AG20443 (cell line): ENCODE measurements around the gene NFIB.

Experiments used
- DNase-seq: peaks from one replicate; pipeline ENCODE4 v3.0.0; 2012; ENCODE audit warnings: low spot score, mixed read lengths

NFIB gene

GRCh38 chr9:14273696-14274121 is 40.2 kb downstream of the NFIB start:
- no peak for DNase-seq

- DNase-seq = no peak
These were observed 40.9 kb downstream of the NFIB start for GRCh38 chr9:14272927-14273528.

GRCh38 chr9:14271093-14271673 is 42.8 kb downstream of the NFIB start:
- no peak for DNase-seq

GRCh38 chr9:14270358-14271092 is 43.4 kb downstream of the NFIB start:
- DNase-seq = no peak

GRCh38 chr9:14269916-14270315 is 44.0 kb downstream of the NFIB start:
- DNase-seq = no peak

- no peak for DNase-seq
These were observed 50.0 kb downstream of the NFIB start for GRCh38 chr9:14263707-14264483.

- DNase-seq = no peak
These were observed 51.1 kb downstream of the NFIB start for GRCh38 chr9:14262827-14263226.

GRCh38 chr9:14261616-14262015 is 52.3 kb downstream of the NFIB start:
- no peak for DNase-seq

GRCh38 chr9:14260101-14260500 is 53.8 kb downstream of the NFIB start:
- DNase-seq = no peak

GRCh38 chr9:14258660-14259239 is 55.2 kb downstream of the NFIB start:
- DNase-seq = no peak

- DNase-seq = no peak
These were observed 55.8 kb downstream of the NFIB start for GRCh38 chr9:14258156-14258555.

GRCh38 chr9:14256588-14256987 is 57.4 kb downstream of the NFIB start:
- no peak for DNase-seq

GRCh38 chr9:14251154-14252071 is 62.5 kb downstream of the NFIB start:
- peak; percentile 54 for DNase-seq

GRCh38 chr9:14250794-14251153 is 63.2 kb downstream of the NFIB start:
- DNase-seq = no peak

GRCh38 chr9:14249527-14249926 is 64.4 kb downstream of the NFIB start:
- DNase-seq = no peak

GRCh38 chr9:14248149-14248548 is 65.8 kb downstream of the NFIB start:
- DNase-seq = no peak

GRCh38 chr9:14247577-14247976 is 66.4 kb downstream of the NFIB start:
- no peak for DNase-seq

GRCh38 chr9:14246951-14247350 is 67.0 kb downstream of the NFIB start:
- no peak for DNase-seq

- peak; percentile 61 for DNase-seq
These were observed 67.9 kb downstream of the NFIB start for GRCh38 chr9:14245901-14246525.

GRCh38 chr9:14243514-14244042 is 70.4 kb downstream of the NFIB start:
- DNase-seq = no peak
